ENCODE measurements around the gene CPA3. TPM values are rescaled to one million over a fixed set of nuclear protein-coding genes. Genes with fewer than 3 reads are reported as not detected.

Gene CPA3
- total and polyA plus RNA-seq, 2 donors (not counting 1 experiment from before 2014, with no cell fraction given) = 0.17 TPM; not detected in 1

- no peaks in the 10 kb centered on the region for H3K9me3 ChIP-seq (ENCODE audit: control insufficient read depth, insufficient read depth, low read depth, low read length)
- H3K36me3 ChIP-seq (ENCODE audit: control insufficient read depth, insufficient read depth, low read length) = no peaks in the 10 kb centered on the region
- H3K4me1 ChIP-seq (ENCODE audit: control insufficient read depth, extremely low read depth, insufficient read depth, low read length) = peaks cover 5% of the 10 kb centered on the region
- H2AFZ ChIP-seq (ENCODE audit: low read length) = no peak overlapping the region
- no peak overlapping the region for H3K4me3 ChIP-seq (replicated peaks in 1 of 4; ENCODE audit: control extremely low read depth in 1 of 4, insufficient read depth in 1 of 4, low read depth in 3 of 4, low read length in 4 of 4)
- TF ChIP-seq EZH2 (IDR thresholded peaks at IDR 0.05; ENCODE audit: low read length, missing control alignments) (no peak), CTCF (conservative IDR thresholded peaks at IDR 0.05 in 1 of 2, IDR thresholded peaks at IDR 0.05 in 1 of 2; ENCODE audit: low read depth in 1 of 2, low read length in 2 of 2) (no peak)
- H3K4me2 ChIP-seq (ENCODE audit: extremely low read depth, insufficient read depth, low read length) = peak overlapping the region; percentile 28
- no peaks in the 10 kb centered on the region for H3K27me3 ChIP-seq (ENCODE audit: control insufficient read depth, insufficient read depth, low read length)
- peak overlapping the region; percentile 4 for H3K27ac ChIP-seq (ENCODE audit: insufficient read depth, low read length)
- H4K20me1 ChIP-seq (ENCODE audit: control insufficient read depth, extremely low read depth, insufficient read depth, low read length) = no peaks in the 10 kb centered on the region
- no peak overlapping the region for H3K9ac ChIP-seq (ENCODE audit: insufficient read depth, low read length)
- no peaks in the 10 kb centered on the region for H3K79me2 ChIP-seq (ENCODE audit: control insufficient read depth, insufficient read depth, low read length)
- peak; percentile 72 to 79 for DNase-seq (ENCODE audit: low read depth in 2 of 2)
These were observed 37.1 kb downstream of the CPA3 start for GRCh38 chr3:148901987-148902791.

- H3K79me2 ChIP-seq (ENCODE audit: control insufficient read depth, insufficient read depth, low read length) = no peaks in the 10 kb centered on the region
These were observed 37.9 kb downstream of the CPA3 start for GRCh38 chr3:148903022-148903442.

GRCh38 chr3:148903941-148904340 is 38.8 kb downstream of the CPA3 start:
- H4K20me1 ChIP-seq (ENCODE audit: control insufficient read depth, extremely low read depth, insufficient read depth, low read length) = no peaks in the 10 kb centered on the region
- no peaks in the 10 kb centered on the region for H3K27me3 ChIP-seq (ENCODE audit: control insufficient read depth, insufficient read depth, low read length)
- no peaks in the 10 kb centered on the region for H3K79me2 ChIP-seq (ENCODE audit: control insufficient read depth, insufficient read depth, low read length)
- no peaks in the 10 kb centered on the region for H3K9me3 ChIP-seq (ENCODE audit: control insufficient read depth, insufficient read depth, low read depth, low read length)
- H3K9ac ChIP-seq (ENCODE audit: insufficient read depth, low read length) = no peak overlapping the region
- no peak overlapping the region for H3K4me3 ChIP-seq (replicated peaks in 1 of 4; ENCODE audit: control extremely low read depth in 1 of 4, insufficient read depth in 1 of 4, low read depth in 3 of 4, low read length in 4 of 4)
- no peaks in the 10 kb centered on the region for H3K36me3 ChIP-seq (ENCODE audit: control insufficient read depth, insufficient read depth, low read length)
- no peak for DNase-seq (ENCODE audit: low read depth in 2 of 2)
- H2AFZ ChIP-seq (ENCODE audit: low read length) = no peak overlapping the region
- no peak overlapping the region for H3K27ac ChIP-seq (ENCODE audit: insufficient read depth, low read length)
- H3K4me1 ChIP-seq (ENCODE audit: control insufficient read depth, extremely low read depth, insufficient read depth, low read length) = peaks cover 5% of the 10 kb centered on the region
- H3K4me2 ChIP-seq (ENCODE audit: extremely low read depth, insufficient read depth, low read length) = no peak overlapping the region
- TF ChIP-seq CTCF (conservative IDR thresholded peaks at IDR 0.05 in 1 of 2, IDR thresholded peaks at IDR 0.05 in 1 of 2; ENCODE audit: low read depth in 1 of 2, low read length in 2 of 2) (no peak), EZH2 (IDR thresholded peaks at IDR 0.05; ENCODE audit: low read length, missing control alignments) (no peak)

More at GRCh38 chr3:148903022-148903442, 37.9 kb downstream of the CPA3 start:
- Histone ChIP-seq H3K4me3 (replicated peaks in 1 of 4; ENCODE audit: control extremely low read depth in 1 of 4, insufficient read depth in 1 of 4, low read depth in 3 of 4, low read length in 4 of 4) (no peak overlapping the region), H3K9me3 (ENCODE audit: control insufficient read depth, insufficient read depth, low read depth, low read length) (no peaks in the 10 kb centered on the region), H3K4me2 (ENCODE audit: extremely low read depth, insufficient read depth, low read length) (peak overlapping the region; percentile 48), H3K27ac (ENCODE audit: insufficient read depth, low read length) (peak overlapping the region; percentile 46), H3K36me3 (ENCODE audit: control insufficient read depth, insufficient read depth, low read length) (no peaks in the 10 kb centered on the region), H2AFZ (ENCODE audit: low read length) (no peak overlapping the region), H3K4me1 (ENCODE audit: control insufficient read depth, extremely low read depth, insufficient read depth, low read length) (peaks cover 5% of the 10 kb centered on the region), H3K9ac (ENCODE audit: insufficient read depth, low read length) (no peak overlapping the region), H4K20me1 (ENCODE audit: control insufficient read depth, extremely low read depth, insufficient read depth, low read length) (no peaks in the 10 kb centered on the region), H3K27me3 (ENCODE audit: control insufficient read depth, insufficient read depth, low read length) (no peaks in the 10 kb centered on the region)
- peak; percentile 48 to 67 for DNase-seq (ENCODE audit: low read depth in 2 of 2)
- TF ChIP-seq EZH2 (IDR thresholded peaks at IDR 0.05; ENCODE audit: low read length, missing control alignments) (no peak), CTCF (conservative IDR thresholded peaks at IDR 0.05 in 1 of 2, IDR thresholded peaks at IDR 0.05 in 1 of 2; ENCODE audit: low read depth in 1 of 2, low read length in 2 of 2) (no peak)
